ENCODE measurements around the gene SFRP2. TPM values are rescaled to one million over a fixed set of nuclear protein-coding genes. Genes with fewer than 3 reads are reported as not detected.

Gene SFRP2
- total and polyA plus RNA-seq, 10 of the 15 experiments (the other 5 are each of a cell fraction or from before 2014, with no cell fraction given): 0.11 to 0.33 (median 0.16) TPM; not detected in 7

GRCh38 chr4:153741541-153741940, 47.3 kb downstream of the SFRP2 start:
- intact Hi-C loops (cut with micrococcal nuclease; ENCODE audit: unreplicated experiment): no loop called here
- RAD21 ChIA-PET (ENCODE audit: unreplicated experiment): no interaction called here
- CTCF ChIA-PET: interaction anchor here (0.7 to 2.3 kb wide), 2 partner anchors 9 to 44 kb away, joined by 3 to 13 read pairs; no protein-coding TSS in a partner anchor
- no peak overlapping the region for H2AFZ ChIP-seq (ENCODE audit: control insufficient read depth, low read depth, low read length)
- no peak overlapping the region for H3K4me3 ChIP-seq
- SMC1A ChIA-PET (ENCODE audit: uncharacterized antibody, unreplicated experiment): interaction anchor here (0.7 to 2.7 kb wide), 3 partner anchors 9 to 893 kb away, joined by 3 to 14 read pairs (median 7); no protein-coding TSS in a partner anchor
- BruUV-seq (replicated peaks): no TSS peak
- H3K9me3 ChIP-seq (replicated peaks; ENCODE audit: control insufficient read depth, insufficient read depth, low read length): peaks cover 3% of the 10 kb centered on the region; the same call in 1 of the 3 replicates
- no peak for TF ChIP-seq POLR2AphosphoS5 (IDR thresholded peaks at IDR 0.05; ENCODE audit: low read length)
- no peak for TF ChIP-seq IRF3 (IDR thresholded peaks at IDR 0.05)
- TF ChIP-seq KLF5 (IDR thresholded peaks at IDR 0.05; ENCODE audit: partially characterized antibody): no peak
- no peak for TF ChIP-seq CBX3 (IDR thresholded peaks at IDR 0.05; ENCODE audit: borderline replicate concordance, low read depth)
- TF ChIP-seq REST (IDR thresholded peaks at IDR 0.05; ENCODE audit: low read depth, low read length): no peak
- no peak for TF ChIP-seq SMAD5 (IDR thresholded peaks at IDR 0.05; ENCODE audit: low read depth)
- no peak for TF ChIP-seq TBL1XR1 (IDR thresholded peaks at IDR 0.05; ENCODE audit: low read depth, low read length)
- in situ Hi-C loops (cut with MboI): loop anchor here (10.0 kb wide), 1 partner anchor 397 kb away; the partner anchor contains the start of gene MND1
- FAIRE-seq (no peak), ATAC-seq (no peak), DNase-seq (ENCODE audit: low read depth, low spot score) (no peak)
- H3K36me3 ChIP-seq (ENCODE audit: control insufficient read depth in 2 of 2, insufficient read depth in 2 of 2, low read length in 1 of 2): no peaks in the 10 kb centered on the region
- H3K4me2 ChIP-seq (ENCODE audit: control insufficient read depth, insufficient read depth): no peak overlapping the region
- no peak overlapping the region for H3K27ac ChIP-seq (ENCODE audit: control insufficient read depth, insufficient read depth)
- H4K20me1 ChIP-seq (ENCODE audit: control insufficient read depth, insufficient read depth): no peaks in the 10 kb centered on the region
- H3K27me3 ChIP-seq (replicated peaks in 1 of 2; ENCODE audit: control insufficient read depth in 2 of 2, insufficient read depth in 2 of 2, low read length in 1 of 2): no peaks in the 10 kb centered on the region; a peak in 1 of 4 replicates
- H3K9ac ChIP-seq (ENCODE audit: control insufficient read depth, insufficient read depth, low read length): no peak overlapping the region
- no peaks in the 10 kb centered on the region for H3K79me2 ChIP-seq (ENCODE audit: control insufficient read depth, insufficient read depth, low read length)
- WGBS (ENCODE audit: insufficient coverage, insufficient replicate concordance, low lambda C conversion rate, missing lambda C conversion rate): 36% methylated on average over 2 of the region's 2 CpGs
- POLR2A ChIA-PET: no interaction called here
- no peaks in the 10 kb centered on the region for H3K4me1 ChIP-seq (ENCODE audit: control insufficient read depth, insufficient read depth, low read length)
